K562 treated with DMSO at 1 percent for 48 hours (cell line): Measurements from ENCODE around the gene LRIT1. TPM values are rescaled to one million over a fixed set of nuclear protein-coding genes. Genes with fewer than 3 reads are reported as not detected.

Source experiments
- total RNA-seq: library from RNA; unstranded; fragments of 300-600 nt; gene quantifications from 2 replicates; pipeline ENCODE4 v1.2.3, GENCODE V29; 2022; ENCODE audit warnings: low replicate concordance; ENCODE audit errors: extremely low read depth

LRIT1 gene
- not detected in 2 replicates for total RNA-seq

GRCh38 chr10:84241185-84241790, at the start of gene LRIT1:
Gene LRIT1, minus strand, starts transcription at chr10:84241546. Its CDS starts 107 bp downstream, at chr10:84241439.

GRCh38 chr10:84244651-84245270, 3.4 kb upstream of the LRIT1 start, which contains the start of gene RGR:
Gene RGR, plus strand, starts transcription at chr10:84245053. Its CDS starts 38 bp downstream, at chr10:84245091.

GRCh38 chr10:84225427-84226173, 15.7 kb downstream of the LRIT1 start, which contains the start of gene LRIT2:
Gene LRIT2, minus strand, starts transcription at chr10:84225544. Its CDS starts 24 bp downstream, at chr10:84225520.

GRCh38 chr10:84194424-84195043, 46.8 kb downstream of the LRIT1 start, which contains the start of gene CDHR1:
Gene CDHR1, plus strand, starts transcription at chr10:84194537. Its CDS starts 224 bp downstream, at chr10:84194761.

Other genes with a start within 250 kb of the LRIT1 start
- 248 TPM in 1 of 2 replicates, not detected in the other for gene GHITM, start 102.0 kb downstream of the LRIT1 start, total RNA-seq
- not detected in 2 replicates for gene GPR15LG, start 67.7 kb downstream of the LRIT1 start, total RNA-seq
- gene CDHR1, start 47.0 kb downstream of the LRIT1 start, total RNA-seq = not detected in 2 replicates
- not detected in 2 replicates for gene LRIT2, start 16.0 kb downstream of the LRIT1 start, total RNA-seq
- not detected in 2 replicates for gene RGR, start 3.5 kb upstream of the LRIT1 start, total RNA-seq
- gene CCSER2, start 87.0 kb upstream of the LRIT1 start, total RNA-seq = not detected in 2 replicates